Measurements from ENCODE around the gene CHST3.

DNA sequence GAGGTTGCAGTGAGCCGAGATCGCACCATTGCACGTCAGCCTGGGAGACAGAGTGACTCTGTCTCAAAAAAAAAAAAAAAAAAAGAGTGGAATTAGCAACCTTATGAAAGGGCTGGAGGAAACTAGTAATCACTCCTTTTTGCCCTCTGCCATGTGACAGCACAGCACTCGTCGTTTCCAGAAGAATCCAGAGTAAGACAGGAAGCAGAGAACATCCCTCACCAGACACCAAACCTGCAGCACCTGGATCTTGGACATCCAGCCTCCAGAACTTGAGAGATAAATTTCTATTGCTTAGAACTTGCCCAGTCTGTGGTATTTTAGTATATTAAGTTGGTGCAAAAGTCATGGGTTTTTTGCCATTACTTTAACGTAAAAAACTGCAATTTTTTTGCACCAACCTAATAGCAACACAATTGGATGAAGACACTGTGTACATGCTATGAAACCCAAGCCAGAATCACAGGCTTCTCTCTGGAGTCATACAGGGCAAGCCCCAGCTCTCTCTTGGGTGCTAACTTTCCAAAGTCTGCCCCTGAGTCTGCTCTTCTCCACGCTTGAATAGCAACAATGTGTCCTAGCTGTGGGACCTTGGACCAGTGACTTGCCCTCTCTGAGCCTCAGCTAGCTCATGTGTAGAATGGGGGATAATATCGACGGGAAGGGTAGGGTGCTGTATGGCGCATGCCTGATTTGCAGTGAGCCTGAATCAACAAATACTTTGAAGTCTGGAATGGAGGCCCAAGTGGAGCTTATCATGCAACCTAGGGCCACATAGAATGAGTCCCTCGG, 55.1 kb downstream of the CHST3 start:
- TF ChIP-seq, protein P1, sequence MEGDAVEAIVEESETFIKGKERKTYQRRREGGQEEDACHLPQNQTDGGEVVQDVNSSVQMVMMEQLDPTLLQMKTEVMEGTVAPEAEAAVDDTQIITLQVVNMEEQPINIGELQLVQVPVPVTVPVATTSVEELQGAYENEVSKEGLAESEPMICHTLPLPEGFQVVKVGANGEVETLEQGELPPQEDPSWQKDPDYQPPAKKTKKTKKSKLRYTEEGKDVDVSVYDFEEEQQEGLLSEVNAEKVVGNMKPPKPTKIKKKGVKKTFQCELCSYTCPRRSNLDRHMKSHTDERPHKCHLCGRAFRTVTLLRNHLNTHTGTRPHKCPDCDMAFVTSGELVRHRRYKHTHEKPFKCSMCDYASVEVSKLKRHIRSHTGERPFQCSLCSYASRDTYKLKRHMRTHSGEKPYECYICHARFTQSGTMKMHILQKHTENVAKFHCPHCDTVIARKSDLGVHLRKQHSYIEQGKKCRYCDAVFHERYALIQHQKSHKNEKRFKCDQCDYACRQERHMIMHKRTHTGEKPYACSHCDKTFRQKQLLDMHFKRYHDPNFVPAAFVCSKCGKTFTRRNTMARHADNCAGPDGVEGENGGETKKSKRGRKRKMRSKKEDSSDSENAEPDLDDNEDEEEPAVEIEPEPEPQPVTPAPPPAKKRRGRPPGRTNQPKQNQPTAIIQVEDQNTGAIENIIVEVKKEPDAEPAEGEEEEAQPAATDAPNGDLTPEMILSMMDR (IDR thresholded peaks at IDR 0.05): no peak
- TF ChIP-seq NFE2L2 (conservative IDR thresholded peaks at IDR 0.05; ENCODE audit: low read length) (no peak), NPAS2 (CRISPR knock-in tag; IDR thresholded peaks at IDR 0.05; ENCODE audit: borderline replicate concordance) (no peak), RFX5 (IDR thresholded peaks at IDR 0.05) (no peak), POLR2A (IDR thresholded peaks at IDR 0.05; ENCODE audit: low read length) (no peak), BHLHE40 (IDR thresholded peaks at IDR 0.05; ENCODE audit: low read depth, low read length) (no peak), CHD4 (IDR thresholded peaks at IDR 0.05; ENCODE audit: borderline replicate concordance) (no peak), SMC3 (IDR thresholded peaks at IDR 0.05) (no peak), GATA3 (IDR thresholded peaks at IDR 0.05; ENCODE audit: borderline replicate concordance) (no peak)
- TF ChIP-seq, protein P2, sequence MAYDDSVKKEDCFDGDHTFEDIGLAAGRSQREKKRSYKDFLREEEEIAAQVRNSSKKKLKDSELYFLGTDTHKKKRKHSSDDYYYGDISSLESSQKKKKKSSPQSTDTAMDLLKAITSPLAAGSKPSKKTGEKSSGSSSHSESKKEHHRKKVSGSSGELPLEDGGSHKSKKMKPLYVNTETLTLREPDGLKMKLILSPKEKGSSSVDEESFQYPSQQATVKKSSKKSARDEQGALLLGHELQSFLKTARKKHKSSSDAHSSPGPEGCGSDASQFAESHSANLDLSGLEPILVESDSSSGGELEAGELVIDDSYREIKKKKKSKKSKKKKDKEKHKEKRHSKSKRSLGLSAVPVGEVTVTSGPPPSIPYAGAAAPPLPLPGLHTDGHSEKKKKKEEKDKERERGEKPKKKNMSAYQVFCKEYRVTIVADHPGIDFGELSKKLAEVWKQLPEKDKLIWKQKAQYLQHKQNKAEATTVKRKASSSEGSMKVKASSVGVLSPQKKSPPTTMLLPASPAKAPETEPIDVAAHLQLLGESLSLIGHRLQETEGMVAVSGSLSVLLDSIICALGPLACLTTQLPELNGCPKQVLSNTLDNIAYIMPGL (CRISPR knock-in tag; IDR thresholded peaks at IDR 0.05; ENCODE audit: borderline replicate concordance): no peak
- TF ChIP-seq, protein P3, sequence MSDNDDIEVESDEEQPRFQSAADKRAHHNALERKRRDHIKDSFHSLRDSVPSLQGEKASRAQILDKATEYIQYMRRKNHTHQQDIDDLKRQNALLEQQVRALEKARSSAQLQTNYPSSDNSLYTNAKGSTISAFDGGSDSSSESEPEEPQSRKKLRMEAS (IDR thresholded peaks at IDR 0.05): no peak
- TF ChIP-seq, protein P4, sequence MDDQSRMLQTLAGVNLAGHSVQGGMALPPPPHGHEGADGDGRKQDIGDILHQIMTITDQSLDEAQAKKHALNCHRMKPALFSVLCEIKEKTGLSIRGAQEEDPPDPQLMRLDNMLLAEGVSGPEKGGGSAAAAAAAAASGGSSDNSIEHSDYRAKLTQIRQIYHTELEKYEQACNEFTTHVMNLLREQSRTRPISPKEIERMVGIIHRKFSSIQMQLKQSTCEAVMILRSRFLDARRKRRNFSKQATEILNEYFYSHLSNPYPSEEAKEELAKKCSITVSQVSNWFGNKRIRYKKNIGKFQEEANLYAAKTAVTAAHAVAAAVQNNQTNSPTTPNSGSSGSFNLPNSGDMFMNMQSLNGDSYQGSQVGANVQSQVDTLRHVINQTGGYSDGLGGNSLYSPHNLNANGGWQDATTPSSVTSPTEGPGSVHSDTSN (IDR thresholded peaks at IDR 0.05): no peak
- TF ChIP-seq, protein P5, sequence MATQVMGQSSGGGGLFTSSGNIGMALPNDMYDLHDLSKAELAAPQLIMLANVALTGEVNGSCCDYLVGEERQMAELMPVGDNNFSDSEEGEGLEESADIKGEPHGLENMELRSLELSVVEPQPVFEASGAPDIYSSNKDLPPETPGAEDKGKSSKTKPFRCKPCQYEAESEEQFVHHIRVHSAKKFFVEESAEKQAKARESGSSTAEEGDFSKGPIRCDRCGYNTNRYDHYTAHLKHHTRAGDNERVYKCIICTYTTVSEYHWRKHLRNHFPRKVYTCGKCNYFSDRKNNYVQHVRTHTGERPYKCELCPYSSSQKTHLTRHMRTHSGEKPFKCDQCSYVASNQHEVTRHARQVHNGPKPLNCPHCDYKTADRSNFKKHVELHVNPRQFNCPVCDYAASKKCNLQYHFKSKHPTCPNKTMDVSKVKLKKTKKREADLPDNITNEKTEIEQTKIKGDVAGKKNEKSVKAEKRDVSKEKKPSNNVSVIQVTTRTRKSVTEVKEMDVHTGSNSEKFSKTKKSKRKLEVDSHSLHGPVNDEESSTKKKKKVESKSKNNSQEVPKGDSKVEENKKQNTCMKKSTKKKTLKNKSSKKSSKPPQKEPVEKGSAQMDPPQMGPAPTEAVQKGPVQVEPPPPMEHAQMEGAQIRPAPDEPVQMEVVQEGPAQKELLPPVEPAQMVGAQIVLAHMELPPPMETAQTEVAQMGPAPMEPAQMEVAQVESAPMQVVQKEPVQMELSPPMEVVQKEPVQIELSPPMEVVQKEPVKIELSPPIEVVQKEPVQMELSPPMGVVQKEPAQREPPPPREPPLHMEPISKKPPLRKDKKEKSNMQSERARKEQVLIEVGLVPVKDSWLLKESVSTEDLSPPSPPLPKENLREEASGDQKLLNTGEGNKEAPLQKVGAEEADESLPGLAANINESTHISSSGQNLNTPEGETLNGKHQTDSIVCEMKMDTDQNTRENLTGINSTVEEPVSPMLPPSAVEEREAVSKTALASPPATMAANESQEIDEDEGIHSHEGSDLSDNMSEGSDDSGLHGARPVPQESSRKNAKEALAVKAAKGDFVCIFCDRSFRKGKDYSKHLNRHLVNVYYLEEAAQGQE (IDR thresholded peaks at IDR 0.05): no peak

Data from A549 (cell line).